Measurements from ENCODE around the gene STARD9.
A peak's percentile ranks its signal among the peaks of the same experiment; 100 is the strongest.
"Not testable (repeated sequence)": the region's sequence is repeated elsewhere in the genome, so short reads cannot be mapped to it uniquely, and the experiment has no call there.

Gene STARD9

GRCh38 chr15:42591238-42591934 lies 16.0 kb downstream of the STARD9 start:
- H3K4me3 ChIP-seq (replicated peaks; ENCODE audit: low read depth, low read length), result no peak overlapping the region
- peak; percentile 37 for TF ChIP-seq CTCF (IDR thresholded peaks at IDR 0.05; ENCODE audit: low read length, missing control alignments)
- DNase-seq (ENCODE audit: low read depth), result peak; percentile 60

DNA sequence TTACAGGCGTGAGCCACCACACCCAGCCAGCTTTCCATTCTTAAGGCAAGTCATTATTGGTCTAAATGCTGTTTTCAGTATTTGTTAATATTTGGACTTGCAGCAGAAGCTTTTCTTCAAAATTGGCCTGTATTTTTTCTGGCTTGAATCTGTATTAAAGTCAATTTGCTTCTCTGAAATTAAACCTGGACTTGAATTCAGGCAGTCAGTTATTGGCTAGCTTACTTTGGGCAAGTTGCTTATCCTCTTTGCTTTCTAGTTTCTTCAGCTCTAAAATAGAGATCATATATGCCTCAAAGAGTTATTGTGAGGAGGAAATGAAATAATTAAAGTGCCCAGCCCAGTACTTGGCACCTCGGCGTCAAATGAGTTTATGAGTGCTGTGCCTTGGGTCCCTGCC lies 17.3 kb downstream of the STARD9 start:
- no peak for TF ChIP-seq CTCF (IDR thresholded peaks at IDR 0.05; ENCODE audit: low read length, missing control alignments)
- no peak overlapping the region for H3K4me3 ChIP-seq (replicated peaks; ENCODE audit: low read depth, low read length)
- no peak for DNase-seq (ENCODE audit: low read depth)

DNA sequence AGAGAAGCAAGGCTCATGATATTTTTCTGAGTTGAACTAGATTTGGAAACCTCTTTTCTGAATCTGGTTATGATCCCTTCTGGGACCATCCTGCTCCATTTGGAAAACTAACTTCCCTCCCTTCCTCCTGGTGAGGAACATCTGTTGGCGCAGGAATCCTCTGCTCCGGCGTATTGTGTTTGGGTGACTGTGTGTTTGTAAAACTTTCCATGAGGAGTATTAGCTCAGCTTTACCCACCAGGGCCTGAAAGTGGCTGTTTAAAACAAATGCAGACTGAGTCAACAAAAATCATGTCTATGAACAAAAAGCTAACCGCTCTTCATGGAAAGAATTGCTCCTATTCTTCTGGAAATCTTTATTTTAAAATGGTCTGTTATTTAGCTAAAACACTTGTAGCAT lies 17.7 kb downstream of the STARD9 start:
- H3K4me3 ChIP-seq (replicated peaks; ENCODE audit: low read depth, low read length), result no peak overlapping the region
- TF ChIP-seq CTCF (IDR thresholded peaks at IDR 0.05; ENCODE audit: low read length, missing control alignments), result no peak
- no peak for DNase-seq (ENCODE audit: low read depth)

DNA sequence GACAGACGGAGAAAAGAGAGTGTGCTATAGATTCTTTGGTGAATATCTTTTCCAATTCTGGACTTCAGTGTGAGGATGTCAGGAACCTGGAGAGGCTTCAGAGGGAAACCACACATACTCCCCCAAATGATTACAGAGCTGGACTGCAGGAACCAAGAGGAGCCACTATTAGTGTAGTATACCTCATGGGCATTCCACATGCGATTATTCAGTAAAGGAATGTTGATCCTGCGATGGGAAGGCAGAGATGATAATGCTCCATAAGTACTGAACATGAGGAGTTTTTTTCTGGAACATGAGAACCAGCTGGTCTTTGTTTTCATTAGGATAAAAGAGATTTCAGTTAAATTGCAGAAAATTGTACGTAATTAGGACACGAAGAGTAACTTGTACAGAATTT lies 18.7 kb downstream of the STARD9 start:
- TF ChIP-seq CTCF (IDR thresholded peaks at IDR 0.05; ENCODE audit: low read length, missing control alignments), result no peak
- no peak overlapping the region for H3K4me3 ChIP-seq (replicated peaks; ENCODE audit: low read depth, low read length)
- DNase-seq (ENCODE audit: low read depth), result no peak

DNA sequence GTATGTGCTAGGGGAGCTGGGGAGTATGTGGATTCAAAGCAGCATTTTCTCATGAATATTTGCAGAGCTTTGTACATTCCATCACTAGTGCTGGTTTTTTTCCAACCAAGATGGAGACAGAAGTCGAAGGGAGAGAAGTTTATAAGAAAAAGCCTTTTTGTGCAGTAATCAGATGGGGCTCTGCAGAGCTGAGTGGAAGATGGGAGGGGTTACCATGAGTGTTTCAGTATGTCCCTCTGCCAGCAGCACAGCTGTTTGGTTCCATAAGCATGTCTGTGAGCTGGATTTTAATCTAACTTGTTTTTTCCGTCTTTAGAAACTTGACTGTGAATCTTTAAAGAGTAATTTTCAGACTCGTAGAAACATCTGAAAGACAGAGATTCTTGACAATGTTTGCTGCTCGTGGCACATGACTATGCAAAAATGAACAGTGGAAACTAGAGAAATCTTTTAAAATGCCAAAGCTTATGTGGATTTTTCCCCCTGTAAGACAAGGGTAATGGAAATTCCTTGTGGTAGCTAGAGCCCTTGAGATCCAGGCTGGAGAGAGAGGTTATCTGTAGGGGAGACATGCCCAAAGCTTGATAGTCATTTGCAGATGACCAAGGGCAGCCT lies 20.3 kb downstream of the STARD9 start:
- DNase-seq (ENCODE audit: low read depth), result peak; percentile 48
- H3K4me3 ChIP-seq (replicated peaks; ENCODE audit: low read depth, low read length), result no peak overlapping the region
- TF ChIP-seq CTCF (IDR thresholded peaks at IDR 0.05; ENCODE audit: low read length, missing control alignments), result no peak

DNA sequence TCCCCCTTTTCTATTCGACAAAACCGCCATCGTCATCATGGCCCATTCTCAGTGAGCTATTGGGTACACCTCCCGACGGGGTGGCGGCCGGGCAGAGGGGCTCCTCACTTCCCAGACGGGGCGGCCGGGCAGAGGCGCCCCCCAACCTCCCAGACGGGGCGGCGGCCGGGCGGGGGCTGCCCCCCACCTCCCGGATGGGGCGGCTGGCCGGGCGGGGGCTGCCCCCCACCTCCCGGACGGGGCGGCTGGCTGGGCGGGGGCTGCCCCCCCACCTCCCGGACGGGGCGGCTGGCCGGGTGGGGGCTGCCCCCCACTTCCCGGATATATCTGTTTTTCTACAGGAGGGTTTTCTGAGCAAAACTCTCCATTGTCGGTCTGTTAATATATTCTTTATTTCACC lies 25.9 kb downstream of the STARD9 start:
- H3K4me3 ChIP-seq (replicated peaks; ENCODE audit: low read depth, low read length); DNase-seq (ENCODE audit: low read depth): not testable (repeated sequence)

GRCh38 chr15:42602501-42602900 lies 27.1 kb downstream of the STARD9 start:
- DNase-seq (ENCODE audit: low read depth), result no peak
- no peak overlapping the region for H3K4me3 ChIP-seq (replicated peaks; ENCODE audit: low read depth, low read length)
- TF ChIP-seq CTCF (IDR thresholded peaks at IDR 0.05; ENCODE audit: low read length, missing control alignments), result no peak

All from fibroblast of pulmonary artery (primary cell).